NT2/D1 (cell line): ENCODE data around the gene PPID.

Source experiments
- DNase-seq: peaks from one replicate; pipeline ENCODE4 v3.0.0-alpha.2; 2011; ENCODE audit warnings: low read depth, low spot score
- H3K27me3 ChIP-seq: 2 replicates; pipeline ENCODE4 v1.6.0; 2011; ENCODE audit warnings: mild to moderate bottlenecking; ENCODE audit not compliant: insufficient read length, insufficient read depth
- H3K36me3 ChIP-seq: 2 replicates; pipeline ENCODE4 v1.6.1; 2011; ENCODE audit warnings: mild to moderate bottlenecking, low read length, mixed read lengths; ENCODE audit not compliant: insufficient read depth, insufficient read length
- H3K4me1 ChIP-seq: 2 replicates; pipeline ENCODE4 v1.5.1; 2011; ENCODE audit not compliant: insufficient read depth, insufficient read length
- H3K4me3 ChIP-seq: 2 replicates; pipeline ENCODE4 v1.5.1; 2011; ENCODE audit warnings: low read depth; ENCODE audit not compliant: insufficient read length
- H3K9ac ChIP-seq: 2 replicates; pipeline ENCODE4 v1.6.0; 2011; ENCODE audit warnings: low read depth; ENCODE audit not compliant: insufficient read length
- H3K9me3 ChIP-seq: 2 replicates; pipeline ENCODE4 v1.5.1; 2011; ENCODE audit warnings: mild to moderate bottlenecking, low read length; ENCODE audit not compliant: insufficient read depth
- SUZ12 ChIP-seq: IDR thresholded peaks from 2 replicates; pipeline ENCODE4 v1.6.1; 2011; ENCODE audit not compliant: insufficient read length, insufficient read depth; ENCODE audit errors: extremely low read depth
- YY1 ChIP-seq: IDR thresholded peaks from 2 replicates; pipeline ENCODE4 v1.6.1; 2011; ENCODE audit not compliant: insufficient read length, insufficient read depth
- ZNF274 ChIP-seq: IDR thresholded peaks from 2 replicates; pipeline ENCODE4 v1.6.1; 2011; ENCODE audit warnings: mild to moderate bottlenecking, low read depth, low read length

The PPID gene

GRCh38 chr4:158722917-158723793 is at the start of gene PPID:
TSS of gene PPID (minus strand) at chr4:158723396. CDS start at chr4:158723288, 108 bp downstream.
- TF ChIP-seq SUZ12 (no peak), ZNF274 (no peak)
- no peaks in the 10 kb centered on the region for H3K4me1 ChIP-seq
- H3K9ac ChIP-seq, result peak within 1 kb of the TSS; percentile 83
- peaks cover 31% of the 10 kb centered on the region for H3K36me3 ChIP-seq
- peak within 1 kb of the TSS; percentile 70 for H3K4me3 ChIP-seq
- H3K27me3 ChIP-seq, result no peaks in the 10 kb centered on the region
- H3K9me3 ChIP-seq, result no peaks in the 10 kb centered on the region
- DNase-seq, result peak; percentile 62

- H3K9me3 ChIP-seq, result no peaks in the 10 kb centered on the region
- TF ChIP-seq SUZ12 (no peak), YY1 (no peak), ZNF274 (no peak)
- H3K9ac ChIP-seq, result no peak overlapping the region
- no peaks in the 10 kb centered on the region for H3K4me1 ChIP-seq
- DNase-seq, result no peak
- no peak overlapping the region for H3K4me3 ChIP-seq
- peaks cover 19% of the 10 kb centered on the region for H3K27me3 ChIP-seq
- no peaks in the 10 kb centered on the region for H3K36me3 ChIP-seq
Observed at GRCh38 chr4:158771776-158772175, 48.6 kb upstream of the PPID start.

- Histone ChIP-seq H3K4me3 (no peak overlapping the region), H3K9ac (no peak overlapping the region), H3K4me1 (no peaks in the 10 kb centered on the region), H3K9me3 (no peaks in the 10 kb centered on the region), H3K27me3 (peaks cover 19% of the 10 kb centered on the region), H3K36me3 (no peaks in the 10 kb centered on the region)
- no peak for DNase-seq
- TF ChIP-seq ZNF274, result no peak
- no peak for TF ChIP-seq SUZ12
Observed at GRCh38 chr4:158770671-158771070, 47.5 kb upstream of the PPID start.

- peak overlapping the region; percentile 76 for H3K9ac ChIP-seq
- H3K27me3 ChIP-seq, result peaks cover 19% of the 10 kb centered on the region
- H3K4me3 ChIP-seq, result peak overlapping the region; percentile 70
- H3K36me3 ChIP-seq, result no peaks in the 10 kb centered on the region
- peak; percentile 2 for DNase-seq
- no peak for TF ChIP-seq YY1
- TF ChIP-seq SUZ12, result no peak
- TF ChIP-seq ZNF274, result no peak
- no peaks in the 10 kb centered on the region for H3K4me1 ChIP-seq
- no peaks in the 10 kb centered on the region for H3K9me3 ChIP-seq
Observed at GRCh38 chr4:158769175-158769921, 46.2 kb upstream of the PPID start.

GRCh38 chr4:158768555-158769174 is 45.5 kb upstream of the PPID start, which contains the start of gene FNIP2:
TSS of gene FNIP2 (plus strand) at chr4:158769026. CDS start at chr4:158769213, 187 bp downstream.
- peak; percentile 25 for DNase-seq
- H3K9ac ChIP-seq, result peak within 1 kb of the TSS; percentile 79

GRCh38 chr4:158767451-158767850 is 44.3 kb upstream of the PPID start:
- no peak for DNase-seq
- Histone ChIP-seq H3K9me3 (no peaks in the 10 kb centered on the region), H3K9ac (no peak overlapping the region), H3K4me3 (no peak overlapping the region), H3K27me3 (peaks cover 19% of the 10 kb centered on the region), H3K4me1 (no peaks in the 10 kb centered on the region), H3K36me3 (no peaks in the 10 kb centered on the region)
- TF ChIP-seq ZNF274 (no peak), YY1 (no peak), SUZ12 (no peak)

More at GRCh38 chr4:158768555-158769174, 45.5 kb upstream of the PPID start, which contains the start of gene FNIP2:
- TF ChIP-seq YY1 (no peak), ZNF274 (no peak), SUZ12 (no peak)
- Histone ChIP-seq H3K9me3 (no peaks in the 10 kb centered on the region), H3K36me3 (no peaks in the 10 kb centered on the region), H3K27me3 (peaks cover 19% of the 10 kb centered on the region), H3K4me1 (no peaks in the 10 kb centered on the region), H3K4me3 (peak within 1 kb of the TSS; percentile 70)
